HCT116 (cell line): ENCODE results near the gene CDH23. TPM values are rescaled to one million over a fixed set of nuclear protein-coding genes. Genes with fewer than 3 reads are reported as not detected.

Source experiments
- ATAC-seq: fragments of 200-7000 bp; cut with Tn5 transposase; 2 replicates; pipeline ENCODE4 v1.9.1; 2020; ENCODE audit warnings: mild to moderate bottlenecking, moderate library complexity
- BruUV-seq: library from RNA; stranded (reverse); fragments of 400-500 nt; replicated peaks from 2 replicates; lab custom pipeline; 2021; lab: Mats Ljungman, UMichigan
- CTCF ChIA-PET: fragments of 300-600 bp; sonication (Branson Sonifier 250); formaldehyde crosslinking; loops from one replicate; lab custom pipeline; 2021; ENCODE audit warnings: antibody characterized with exemption; lab: Charles Lee
- POLR2A ChIA-PET: fragments of 300-600, 350-600 bp; sonication (Branson Sonifier 250); formaldehyde crosslinking; loops from one replicate; lab custom pipeline; 2021; ENCODE audit warnings: antibody characterized with exemption; lab: Charles Lee
- RAD21 ChIA-PET, 2 experiments: fragments of 300-600 bp; sonication (Branson Sonifier 250); formaldehyde crosslinking; loops; one replicate each; lab custom pipeline; 2023; ENCODE audit warnings: low total read pairs in 2 of 2; ENCODE audit not compliant: uncharacterized antibody in 2 of 2, unreplicated experiment in 2 of 2, low non-redundant PET in 1 of 2; lab: Charles Lee
- DNase-seq: peaks from one replicate; pipeline ENCODE4 v3.0.0-alpha.2; 2010; ENCODE audit warnings: low read depth, low spot score
- H2AFZ ChIP-seq: fragments of 200-600 bp; shearing (Covaris generic), sonication (generic); 2 replicates; pipeline ENCODE4 v1.6.1; 2017; ENCODE audit warnings: low read depth, mixed run types, mixed read lengths, antibody characterized with exemption, low read length; ENCODE audit not compliant: poor library complexity, severe bottlenecking
- H3K27ac ChIP-seq: 2 replicates; pipeline ENCODE4 v1.5.1; 2012; ENCODE audit warnings: low read depth, low read length
- H3K27me3 ChIP-seq: fragments of 200-600 bp; sonication (generic); 2 replicates; pipeline ENCODE4 v1.6.1; 2016; ENCODE audit warnings: mixed run types, low read length, mixed read lengths; ENCODE audit not compliant: insufficient read depth
- H3K36me3 ChIP-seq, 2 experiments: fragments of 200-500 bp in 1 of 2; fragments of 200-600 bp in 1 of 2; sonication (Bioruptor generic) in 1 of 2; sonication (generic) in 1 of 2; 2 replicates each; pipeline versions ENCODE4 v1.5.1 to v1.6.1; 2014 to 2016; ENCODE audit warnings: low read length in 2 of 2, inconsistent platforms in 1 of 2, mixed read lengths in 1 of 2, mixed run types in 1 of 2; ENCODE audit not compliant: insufficient read depth in 2 of 2, control insufficient read depth in 1 of 2
- H3K4me1 ChIP-seq, 2 experiments: fragments of 200-600 bp in 1 of 2; sonication (generic) in 1 of 2; 2 replicates each; pipeline versions ENCODE4 v1.5.1 to v1.6.1; 2012 to 2017; ENCODE audit warnings: low read length in 2 of 2, inconsistent platforms in 1 of 2, mild to moderate bottlenecking in 1 of 2, mixed read lengths in 1 of 2, mixed run types in 1 of 2, moderate library complexity in 1 of 2; ENCODE audit not compliant: insufficient read depth in 2 of 2, control insufficient read depth in 1 of 2
- H3K4me2 ChIP-seq: fragments of 200-600 bp; sonication (generic); 2 replicates; pipeline ENCODE4 v1.6.1; 2017; ENCODE audit warnings: mixed run types, low read length, mixed read lengths
- H3K4me3 ChIP-seq, 2 experiments: fragments of 200-600 bp in 1 of 2; sonication (generic) in 1 of 2; replicated peaks in 1 of 2; 2 replicates each; pipeline ENCODE4 v1.5.1; 2011 to 2016; ENCODE audit warnings: low read length in 2 of 2, control low read depth in 1 of 2, low read depth in 1 of 2, mild to moderate bottlenecking in 1 of 2, mixed read lengths in 1 of 2, mixed run types in 1 of 2
- H3K79me2 ChIP-seq: fragments of 200-600 bp; sonication (generic); 2 replicates; pipeline ENCODE4 v1.6.1; 2017; ENCODE audit warnings: mild to moderate bottlenecking, mixed run types, low read length, moderate library complexity, mixed read lengths; ENCODE audit not compliant: insufficient read depth
- H3K9ac ChIP-seq: fragments of 200-600 bp; sonication (generic); 2 replicates; pipeline ENCODE4 v1.6.1; 2016; ENCODE audit warnings: low read length, mixed read lengths
- H3K9me2 ChIP-seq: fragments of 200-600 bp; sonication (generic), shearing (Covaris generic); 2 replicates; pipeline ENCODE4 v1.6.1; 2017; ENCODE audit warnings: mixed run types, mild to moderate bottlenecking, moderate library complexity; ENCODE audit not compliant: insufficient read depth
- H3K9me3 ChIP-seq, 2 experiments: fragments of 200-500 bp in 1 of 2; fragments of 200-600 bp in 1 of 2; sonication (Bioruptor generic) in 1 of 2; sonication (generic) in 1 of 2; 2 replicates each; pipeline ENCODE4 v1.6.1; 2014 to 2017; ENCODE audit warnings: low read length in 2 of 2, mixed read lengths in 2 of 2, inconsistent platforms in 1 of 2, low read depth in 1 of 2, mild to moderate bottlenecking in 1 of 2, mixed run types in 1 of 2, moderate library complexity in 1 of 2; ENCODE audit not compliant: control insufficient read depth in 1 of 2, insufficient read depth in 1 of 2
- H4K20me1 ChIP-seq: fragments of 200-600 bp; sonication (generic), shearing (Covaris generic); 2 replicates; pipeline ENCODE4 v1.6.1; 2017; ENCODE audit warnings: mixed run types, mild to moderate bottlenecking, moderate library complexity; ENCODE audit not compliant: insufficient read depth
- CEBPB ChIP-seq: IDR thresholded peaks from 2 replicates; pipeline ENCODE4 v1.6.1; 2012; ENCODE audit warnings: low read depth
- CTCF ChIP-seq, 3 experiments: fragments of 200-600 bp in 1 of 3; sonication (generic) in 1 of 3; IDR thresholded peaks in 2 of 3; conservative IDR thresholded peaks in 1 of 3; 2 replicates each; pipeline ENCODE4 v1.5.1; 2012 to 2017; ENCODE audit warnings: low read depth in 2 of 3, low read length in 2 of 3, antibody characterized with exemption in 1 of 3, borderline replicate concordance in 1 of 3, control low read depth in 1 of 3, mild to moderate bottlenecking in 1 of 3, mixed read lengths in 1 of 3, mixed run types in 1 of 3, moderate library complexity in 1 of 3; ENCODE audit not compliant: insufficient read depth in 1 of 3
- EZH2 ChIP-seq: fragments of 200-600 bp; sonication (generic); IDR thresholded peaks from 2 replicates; pipeline ENCODE4 v1.6.1; 2017; ENCODE audit warnings: antibody characterized with exemption, mixed run types
- SIN3A ChIP-seq: IDR thresholded peaks from 2 replicates; pipeline ENCODE4 v1.6.1; 2012; ENCODE audit warnings: low read depth
- intact Hi-C: fragments of 100-400 bp; cut with micrococcal nuclease; formaldehyde crosslinking; loops from 2 replicates; pipeline ENCODE4 v1.10.0; 2022
- total RNA-seq: library from RNA; stranded (reverse); gene quantifications from one replicate; pipeline ENCODE4 v1.2.1, GENCODE V29; 2021; ENCODE audit not compliant: unreplicated experiment

Gene CDH23
- total RNA-seq, 1 experiment from 2014 or later, result not detected

DNA sequence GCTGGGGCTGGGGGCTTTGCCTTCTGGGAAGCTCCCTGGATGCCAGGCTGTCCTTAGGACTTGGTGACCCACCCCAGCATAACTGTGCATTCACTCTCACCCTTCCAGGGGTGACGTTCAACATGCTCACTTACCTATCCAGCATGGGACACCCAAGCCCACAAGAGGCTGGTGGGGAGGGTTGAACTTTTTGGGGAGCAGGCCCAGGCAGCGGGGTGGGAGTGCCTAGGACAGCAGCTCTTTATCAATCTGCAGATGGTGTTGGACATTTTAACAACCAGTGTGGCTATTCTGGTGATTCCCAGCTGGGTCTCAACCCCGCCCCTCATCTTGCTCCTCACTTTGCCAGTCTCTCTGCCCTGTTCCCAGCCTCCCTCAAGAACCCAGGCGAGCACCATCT lies 86.4 kb downstream of the CDH23 start:
- H3K79me2 ChIP-seq, result no peaks in the 10 kb centered on the region
- H3K4me2 ChIP-seq, result no peak overlapping the region
- CTCF ChIA-PET, result no interaction called here
- TF ChIP-seq EZH2, result no peak
- TF ChIP-seq CEBPB, result no peak
- no peak for TF ChIP-seq SIN3A
- H3K36me3 ChIP-seq, result no peaks in the 10 kb centered on the region
- no peak overlapping the region for H3K9ac ChIP-seq
- peaks cover 21% of the 10 kb centered on the region for H3K27me3 ChIP-seq
- H2AFZ ChIP-seq, result no peak overlapping the region
- intact Hi-C loops, result no loop called here
- H3K27ac ChIP-seq, result no peak overlapping the region
- no peak for ATAC-seq
- H4K20me1 ChIP-seq, result no peaks in the 10 kb centered on the region
- RAD21 ChIA-PET, result no interaction called here
- DNase-seq, result no peak
- POLR2A ChIA-PET, result no interaction called here
- BruUV-seq, result no TSS peak
- H3K4me1 ChIP-seq, result no peaks in the 10 kb centered on the region
- H3K9me3 ChIP-seq, result no peaks in the 10 kb centered on the region
- H3K4me3 ChIP-seq, result no peak overlapping the region
- no peaks in the 10 kb centered on the region for H3K9me2 ChIP-seq

DNA sequence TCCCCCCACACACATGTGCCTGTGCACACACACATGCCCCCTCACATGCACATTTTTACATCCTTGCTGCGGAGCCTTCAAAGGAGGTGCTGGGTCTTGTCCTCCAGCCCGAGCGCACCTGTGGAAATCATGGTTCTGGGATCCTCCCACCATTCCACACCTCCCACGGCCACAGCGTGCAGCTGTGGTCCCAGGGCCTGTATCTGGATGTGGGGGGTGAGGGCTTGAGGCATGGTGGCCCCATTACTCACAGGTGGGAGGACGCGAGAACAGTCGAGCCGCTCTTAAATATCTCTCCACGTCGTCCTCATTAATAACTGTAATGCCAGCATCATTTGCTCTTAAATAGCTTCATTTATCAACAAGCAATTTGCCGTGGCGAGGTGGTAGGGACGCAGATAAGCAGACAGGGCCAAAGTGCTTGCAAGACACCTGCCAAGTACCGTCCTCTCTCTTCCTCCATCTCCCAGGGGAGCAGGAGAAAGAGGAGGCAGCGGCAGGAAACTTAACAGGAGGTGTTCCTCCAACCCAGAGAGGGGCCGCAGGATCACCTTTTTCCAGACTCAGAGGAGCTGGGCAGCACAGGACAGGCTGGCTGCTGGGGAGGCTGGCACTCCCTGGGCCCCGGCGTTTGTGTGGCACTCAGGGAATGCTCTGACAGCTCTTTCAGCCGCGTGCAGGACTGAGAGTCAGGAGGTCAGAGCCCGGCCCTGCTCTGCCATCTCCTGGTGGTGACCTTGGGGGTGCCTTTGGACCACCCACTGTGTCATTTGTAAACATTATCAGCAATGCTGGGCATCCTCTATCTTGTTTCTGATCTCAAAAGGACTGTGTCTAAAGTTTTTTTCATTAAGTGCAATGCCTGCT lies 87.4 kb downstream of the CDH23 start:
- no peaks in the 10 kb centered on the region for H3K79me2 ChIP-seq
- ChIA-PET POLR2A (no interaction called here), CTCF (no interaction called here), RAD21 (no interaction called here)
- TF ChIP-seq CEBPB (no peak), CTCF (IDR thresholded peaks at IDR 0.05 in 2 of 3, conservative IDR thresholded peaks at IDR 0.05 in 1 of 3; ENCODE audit: borderline replicate concordance in 1 of 3, insufficient read depth in 1 of 3, low read depth in 2 of 3, low read length in 2 of 3) (0 out of 6 replicates have a peak, but pooled peaks of 1 of the 3 experiments have one; percentile 1)
- H3K9me2 ChIP-seq, result no peaks in the 10 kb centered on the region
- DNase-seq (no peak), ATAC-seq (no peak)
- intact Hi-C loops, result no loop called here
- H3K9ac ChIP-seq, result no peak overlapping the region
- BruUV-seq, result no TSS peak
- H2AFZ ChIP-seq, result no peak overlapping the region
- no peaks in the 10 kb centered on the region for H3K9me3 ChIP-seq
- H4K20me1 ChIP-seq, result no peaks in the 10 kb centered on the region
- no peak overlapping the region for H3K4me2 ChIP-seq
- no peak overlapping the region for H3K27ac ChIP-seq
- no peaks in the 10 kb centered on the region for H3K4me1 ChIP-seq
- peaks cover 11% of the 10 kb centered on the region; the same call in 1 of the 2 replicates for H3K27me3 ChIP-seq
- H3K36me3 ChIP-seq, result no peaks in the 10 kb centered on the region
- H3K4me3 ChIP-seq, result no peak overlapping the region
